SK-N-SH (cell line): Measurements from ENCODE around the gene NUDT13. TPM values are rescaled to one million over a fixed set of nuclear protein-coding genes. Genes with fewer than 3 reads are reported as not detected.

ENCODE experiments used
- CHD2 ChIP-seq: fragments of 150-350 bp; IDR thresholded peaks from 2 replicates; pipeline ENCODE4 v1.6.1; 2018; ENCODE audit warnings: low read length; ENCODE audit not compliant: partially characterized antibody
- CTCF ChIP-seq: fragments of 200-600 bp; sonication (generic); IDR thresholded peaks from 2 replicates; pipeline ENCODE4 v1.6.1; 2017; ENCODE audit warnings: antibody characterized with exemption, mild to moderate bottlenecking, moderate library complexity
- ELF1 ChIP-seq: IDR thresholded peaks from 2 replicates; pipeline ENCODE4 v1.4.0; 2012
- FOSL2 ChIP-seq: IDR thresholded peaks from 2 replicates; pipeline ENCODE4 v1.4.0; 2012; ENCODE audit warnings: low read depth, mild to moderate bottlenecking, moderate library complexity, borderline replicate concordance
- GABPA ChIP-seq: IDR thresholded peaks from 2 replicates; pipeline ENCODE4 v1.4.0; 2012; ENCODE audit warnings: low read depth, mild to moderate bottlenecking
- IRF3 ChIP-seq: fragments of 150-350 bp; IDR thresholded peaks from 2 replicates; pipeline ENCODE4 v1.6.1; 2016; ENCODE audit warnings: mild to moderate bottlenecking, low read depth, low read length
- JUND ChIP-seq: IDR thresholded peaks from 2 replicates; pipeline ENCODE4 v1.4.0; 2012
- MAX ChIP-seq: IDR thresholded peaks from 2 replicates; pipeline ENCODE4 v1.4.0; 2012; ENCODE audit warnings: low read depth
- NRF1 ChIP-seq: IDR thresholded peaks from 2 replicates; pipeline ENCODE4 v1.6.1; 2012; ENCODE audit warnings: low read depth, mild to moderate bottlenecking, low read length
- RCOR1 ChIP-seq: fragments of 150-350 bp; IDR thresholded peaks from 2 replicates; pipeline ENCODE4 v1.6.1; 2017; ENCODE audit warnings: antibody characterized with exemption, low read length
- RFX5 ChIP-seq: IDR thresholded peaks from 2 replicates; pipeline ENCODE4 v1.6.1; 2012; ENCODE audit warnings: mild to moderate bottlenecking, improper control_type of control experiment, low read length
- SIN3A ChIP-seq: IDR thresholded peaks from 2 replicates; pipeline ENCODE4 v1.6.1; 2012; ENCODE audit warnings: low read depth, mild to moderate bottlenecking, low read length, moderate library complexity, borderline replicate concordance
- USF1 ChIP-seq: IDR thresholded peaks from 2 replicates; pipeline ENCODE4 v1.4.0; 2012; ENCODE audit warnings: low read depth, borderline replicate concordance
- YY1 ChIP-seq: IDR thresholded peaks from 2 replicates; pipeline ENCODE4 v1.4.0; 2012; ENCODE audit warnings: low read depth, mild to moderate bottlenecking
- ZBTB33 ChIP-seq: IDR thresholded peaks from 2 replicates; pipeline ENCODE4 v1.4.0; 2012; ENCODE audit warnings: low read depth, borderline replicate concordance
- polyA plus RNA-seq, 3 experiments: library from polyadenylated mRNA; depleted of rRNA; stranded (reverse); fragments of >200 nt; gene quantifications; 2 replicates each; pipeline ENCODE4 v1.2.3, GENCODE V29; 2012

Gene NUDT13
- polyA plus RNA-seq, 1 of the 3 experiments (the other 2 are of a cell fraction) = 3.4 TPM

GRCh38 chr10:73096449-73097304, 13.6 kb upstream of the NUDT13 start, which contains the start of gene P4HA1 (continued):
- TF ChIP-seq MAX (peak; percentile 76), IRF3 (no peak), CTCF (peak; percentile 65), CHD2 (peak; percentile 32), ELF1 (no peak), YY1 (peak; percentile 76), SIN3A (peak; percentile 73; the same call in 1 of the 2 replicates), USF1 (no peak), GABPA (peak; percentile 8; the same call in 1 of the 2 replicates), FOSL2 (no peak), RFX5 (no peak), RCOR1 (peak; percentile 44; the same call in 1 of the 2 replicates), ZBTB33 (0 out of 2 replicates have a peak, but pooled peaks have one; percentile 16), NRF1 (peak; percentile 85), JUND (no peak)
